NCI-H774 (cell line): ENCODE measurements around the gene DLX4.
A peak's percentile ranks its signal among the peaks of the same experiment; 100 is the strongest.

ENCODE experiments used
- DNase-seq: peaks from one replicate; lab custom pipeline; 2025; lab: John Stamatoyannopoulos, UW

Gene DLX4

GRCh38 chr17:49946964-49947584 is 21.9 kb upstream of the DLX4 start:
- no peak for DNase-seq

- DNase-seq = no peak
These were observed 19.4 kb upstream of the DLX4 start for GRCh38 chr17:49949634-49950033.

- no peak for DNase-seq
These were observed 17.5 kb upstream of the DLX4 start for GRCh38 chr17:49951362-49952082.

GRCh38 chr17:49952209-49952911 is 16.6 kb upstream of the DLX4 start:
- peak; percentile 51 for DNase-seq

- DNase-seq = no peak
These were observed 16.0 kb upstream of the DLX4 start for GRCh38 chr17:49952912-49953497.

- DNase-seq = no peak
These were observed 13.8 kb upstream of the DLX4 start for GRCh38 chr17:49955157-49955556.

GRCh38 chr17:49956780-49957179 is 12.2 kb upstream of the DLX4 start:
- no peak for DNase-seq

GRCh38 chr17:49957350-49957749 is 11.6 kb upstream of the DLX4 start:
- no peak for DNase-seq

GRCh38 chr17:49958723-49959122 is 10.3 kb upstream of the DLX4 start:
- DNase-seq = no peak

- DNase-seq = no peak
These were observed 9.6 kb upstream of the DLX4 start for GRCh38 chr17:49959183-49959935.

- DNase-seq = no peak
These were observed 6.2 kb upstream of the DLX4 start for GRCh38 chr17:49962599-49963308.

- DNase-seq = no peak
These were observed 5.7 kb upstream of the DLX4 start for GRCh38 chr17:49963309-49963625.

GRCh38 chr17:49963626-49964302 is 5.2 kb upstream of the DLX4 start:
- DNase-seq = no peak

- no peak for DNase-seq
These were observed 4.7 kb upstream of the DLX4 start for GRCh38 chr17:49964303-49964768.

- DNase-seq = no peak
These were observed 4.0 kb upstream of the DLX4 start for GRCh38 chr17:49964769-49965523.

- DNase-seq = no peak
These were observed 3.5 kb upstream of the DLX4 start for GRCh38 chr17:49965524-49965909.

GRCh38 chr17:49966767-49967166 is 2.2 kb upstream of the DLX4 start:
- no peak for DNase-seq

- no peak for DNase-seq
These were observed 1.8 kb upstream of the DLX4 start for GRCh38 chr17:49967205-49967604.

GRCh38 chr17:49967621-49968404 is 1.2 kb upstream of the DLX4 start:
- DNase-seq = no peak
